D721Med (cell line): Measurements from ENCODE around the gene CDON.

Source experiments
- DNase-seq: peaks from one replicate; pipeline ENCODE4 v3.0.0; 2011; ENCODE audit warnings: low spot score; ENCODE audit not compliant: insufficient read length
- FAIRE-seq: peaks from 2 replicates; lab custom pipeline; 2011; peaks lifted over from hg19 to GRCh38; lab: Jason Lieb, UNC
- CTCF ChIP-seq: IDR thresholded peaks from 2 replicates; pipeline ENCODE4 v1.5.1; 2012; ENCODE audit warnings: mild to moderate bottlenecking, control low read depth; ENCODE audit not compliant: insufficient read depth; ENCODE audit errors: missing control alignments

The CDON gene

GRCh38 chr11:126046570-126047195 is 16.0 kb downstream of the CDON start:
- no peak for DNase-seq
- FAIRE-seq = peak; percentile 21
- TF ChIP-seq CTCF = no peak

GRCh38 chr11:126039485-126040271 is 23.0 kb downstream of the CDON start:
- TF ChIP-seq CTCF = no peak
- FAIRE-seq (no peak), DNase-seq (peak; percentile 25)

- FAIRE-seq (no peak), DNase-seq (no peak)
- no peak for TF ChIP-seq CTCF
Measured at GRCh38 chr11:126035718-126036117, 26.9 kb downstream of the CDON start.

GRCh38 chr11:126034933-126035425 is 27.7 kb downstream of the CDON start:
- no peak for DNase-seq
- TF ChIP-seq CTCF = no peak
- FAIRE-seq = no peak

- TF ChIP-seq CTCF = no peak
- FAIRE-seq = no peak
Measured at GRCh38 chr11:126034039-126034932, 28.4 kb downstream of the CDON start.

GRCh38 chr11:126032375-126032774 is 30.3 kb downstream of the CDON start:
- DNase-seq (no peak), FAIRE-seq (no peak)
- TF ChIP-seq CTCF = no peak

More at GRCh38 chr11:126034039-126034932, 28.4 kb downstream of the CDON start:
- no peak for DNase-seq
